Activated CD8-positive, alpha-beta memory T cell treated with anti-CD3 and anti-CD28 coated beads for 36 hours (primary cell): ENCODE data around the gene PRPSAP2. TPM values are rescaled to one million over a fixed set of nuclear protein-coding genes. Genes with fewer than 3 reads are reported as not detected.
"Not testable (repeated sequence)": the region's sequence is repeated elsewhere in the genome, so short reads cannot be mapped to it uniquely, and the experiment has no call there.

ENCODE experiments used
- CTCF ChIA-PET: fragments of 350-600 bp; sonication (Branson Sonifier 250); formaldehyde crosslinking; loops from one replicate; lab custom pipeline; 2021; ENCODE audit warnings: antibody characterized with exemption; lab: Charles Lee
- POLR2A ChIA-PET: fragments of 350-600 bp; sonication (Branson Sonifier 250); formaldehyde crosslinking; loops from one replicate; lab custom pipeline; 2021; ENCODE audit warnings: antibody characterized with exemption; lab: Charles Lee
- total RNA-seq, 2 experiments: library from RNA; stranded (reverse); gene quantifications; one replicate each; pipeline ENCODE4 v1.2.3, GENCODE V29; 2021

Gene PRPSAP2
- total RNA-seq, 2 experiments from 2014 or later, result 60.0 to 60.3 TPM

DNA sequence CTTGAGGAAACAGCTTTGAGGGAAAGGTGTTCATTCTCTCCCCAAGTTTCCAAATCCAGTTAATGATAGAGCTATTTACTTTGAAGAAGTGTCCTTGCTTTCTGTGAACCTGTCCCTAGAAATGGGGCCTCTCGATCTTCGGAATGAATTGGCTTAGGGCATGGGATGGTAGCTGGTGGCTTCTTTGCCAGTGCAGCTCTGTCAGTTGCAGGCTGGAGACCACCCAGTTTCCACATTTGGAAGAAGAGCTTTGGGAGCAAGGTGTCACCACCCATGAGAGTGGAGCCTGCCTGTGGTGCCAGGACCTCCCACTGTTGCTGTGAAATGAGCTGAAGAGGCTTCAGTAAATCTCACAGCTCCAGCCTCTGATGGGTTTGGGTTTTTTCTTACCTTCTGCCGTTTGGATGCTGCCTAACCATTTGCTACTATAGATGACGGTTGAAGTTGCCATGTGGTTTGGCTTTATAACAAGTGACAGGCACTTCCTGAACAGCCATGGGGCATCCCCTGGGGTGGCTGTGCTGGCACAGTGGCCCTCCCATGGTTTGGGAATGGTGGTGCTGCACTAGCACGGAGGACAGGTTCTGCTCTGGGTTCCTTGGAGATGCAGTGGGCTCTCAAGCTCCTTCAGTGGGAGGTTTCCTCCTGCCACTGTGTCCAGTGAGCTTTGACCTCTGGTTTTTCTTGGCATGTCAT, 74.6 kb downstream of the PRPSAP2 start:
- POLR2A ChIA-PET, result no interaction called here
- CTCF ChIA-PET, result no interaction called here

DNA sequence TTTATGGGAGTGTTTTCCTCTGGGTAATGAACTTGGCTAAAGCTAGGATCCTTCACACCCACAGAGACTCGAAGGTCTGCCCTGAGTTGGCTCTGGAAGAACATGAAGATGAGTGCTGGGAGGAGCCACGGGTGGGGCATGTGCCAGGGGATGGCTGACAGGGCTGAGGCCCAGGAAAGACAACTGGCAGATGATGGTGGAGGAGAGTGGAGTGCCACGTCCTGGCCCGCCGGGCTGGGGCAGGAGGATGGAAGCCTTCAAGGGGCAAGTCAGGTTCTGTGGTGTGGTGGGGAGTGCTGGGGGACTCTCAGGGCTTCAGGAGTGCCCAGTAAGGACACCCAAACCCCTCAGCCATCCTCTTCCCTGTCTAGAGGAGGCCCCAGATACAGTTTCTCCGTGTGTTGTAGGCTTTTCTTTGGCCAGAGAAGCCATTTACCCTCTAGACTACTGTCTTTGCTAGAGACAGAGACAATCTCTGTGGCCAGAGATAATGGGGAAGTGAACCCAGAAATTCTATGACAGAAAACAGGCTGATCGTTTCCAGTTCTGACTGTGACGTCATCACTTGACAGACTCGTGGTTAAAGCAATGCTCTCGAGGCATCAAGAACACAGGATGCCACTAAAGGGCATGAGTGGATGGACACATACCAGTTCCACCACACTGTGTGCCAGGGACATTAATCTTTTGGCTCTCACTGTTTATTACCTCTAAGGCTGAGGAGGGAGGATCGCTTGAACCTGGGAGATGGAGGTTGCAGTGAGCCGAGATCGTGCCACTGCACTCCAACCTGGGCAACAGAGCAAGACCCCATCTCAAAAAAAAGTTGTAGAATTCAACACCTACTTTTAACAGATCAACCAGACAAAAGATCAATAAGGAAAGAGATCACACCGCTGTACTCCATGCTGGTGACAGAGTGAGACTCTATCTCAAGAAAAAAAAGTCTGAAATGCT, 75.4 kb downstream of the PRPSAP2 start:
- ChIA-PET POLR2A (no interaction called here), CTCF (no interaction called here)

DNA sequence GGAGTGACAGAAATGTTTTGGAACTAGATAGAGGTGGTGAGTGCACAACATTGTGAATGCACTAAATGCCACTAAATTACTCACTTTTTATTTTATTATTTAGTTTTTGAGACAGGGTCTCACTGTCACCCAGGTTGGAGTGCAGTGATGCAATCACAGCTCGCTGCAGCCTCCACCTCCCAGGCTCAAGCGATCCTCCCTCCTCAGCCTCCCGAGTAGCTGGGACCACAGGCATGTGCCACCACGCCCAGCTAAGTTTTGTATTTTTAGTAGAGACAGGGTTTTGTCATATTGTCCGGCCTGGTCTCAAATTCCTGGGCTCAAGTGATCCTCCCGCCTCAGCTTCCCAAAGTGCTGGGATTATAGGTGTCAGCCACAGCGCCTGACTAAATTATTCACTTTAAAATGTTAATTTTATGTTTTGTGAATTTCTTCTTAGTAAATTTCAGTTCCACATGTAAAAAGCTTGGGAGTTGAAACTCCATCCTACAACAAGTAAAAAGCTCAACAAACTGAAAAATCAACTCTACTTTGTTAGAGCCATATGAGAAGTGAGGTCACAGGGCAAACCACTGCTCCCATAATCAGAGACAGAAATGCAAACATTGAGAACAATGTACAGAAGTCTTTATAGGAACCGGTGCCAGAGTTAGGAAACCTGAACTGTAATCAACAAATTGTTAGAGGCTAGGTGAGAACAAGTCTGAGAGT, 80.2 kb downstream of the PRPSAP2 start:
- ChIA-PET CTCF (no interaction called here), POLR2A (no interaction called here)

DNA sequence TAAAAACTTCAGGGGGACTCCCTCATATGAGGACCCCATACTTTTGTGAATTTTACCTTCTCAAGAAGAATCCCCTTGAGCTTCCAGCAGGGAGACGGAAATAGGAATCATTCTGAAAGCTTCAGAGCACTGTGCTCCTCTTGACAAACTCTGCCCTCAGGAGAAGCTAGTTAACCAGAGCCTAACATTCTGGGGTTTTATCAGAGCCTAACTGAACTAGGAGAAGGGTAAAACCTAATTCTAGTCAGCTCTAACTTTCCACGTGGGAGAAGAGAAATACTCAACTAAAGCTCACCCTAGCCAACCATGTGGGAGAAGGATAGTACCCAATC, 80.7 kb downstream of the PRPSAP2 start:
- CTCF ChIA-PET, result no interaction called here
- POLR2A ChIA-PET, result interaction anchor here (0.7 kb wide), 1 partner anchor 300 kb away, joined by 4 read pairs; no protein-coding TSS in a partner anchor

DNA sequence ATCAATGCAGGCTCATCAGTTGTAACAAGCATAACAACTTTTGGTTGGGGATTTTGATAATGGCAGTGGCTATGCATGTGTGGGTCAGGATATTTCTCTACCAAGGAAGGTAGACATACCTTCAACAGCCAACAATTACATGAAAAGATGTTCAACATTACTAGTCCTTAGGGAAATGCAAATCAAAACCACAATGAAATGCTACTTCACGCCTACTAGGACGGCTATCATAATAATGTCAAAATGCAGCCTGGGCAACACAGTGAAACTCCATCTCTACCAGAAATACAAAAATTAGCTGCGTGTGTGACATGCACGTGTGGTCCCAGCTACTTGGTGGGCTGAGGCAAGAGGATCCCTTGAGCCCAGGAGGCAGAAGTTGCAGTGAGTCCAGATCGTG, 86.7 kb downstream of the PRPSAP2 start:
- CTCF ChIA-PET, result no interaction called here

DNA sequence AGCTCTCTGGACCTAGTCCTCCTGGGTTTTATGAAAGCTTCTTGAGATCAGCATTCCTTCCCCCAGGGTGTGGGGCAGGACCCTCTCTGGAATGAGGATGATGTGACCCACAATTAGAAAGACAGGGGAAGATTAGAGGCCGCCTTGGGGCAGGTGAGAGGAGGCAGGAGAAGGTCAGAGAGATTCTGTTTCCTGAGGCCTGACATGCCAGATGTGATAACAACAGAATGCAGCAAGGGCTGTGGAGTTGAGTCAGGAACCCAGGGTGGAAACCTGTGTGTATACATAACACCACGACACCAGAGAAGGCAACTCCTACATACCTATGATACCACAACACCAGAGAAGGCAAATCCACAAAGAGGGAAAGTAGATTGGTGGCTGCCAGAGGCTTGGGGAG, 88.6 kb downstream of the PRPSAP2 start:
- ChIA-PET POLR2A (no interaction called here), CTCF (no interaction called here)

More for the DNA sequence above, 86.7 kb downstream of the PRPSAP2 start:
- POLR2A ChIA-PET, result no interaction called here

DNA sequence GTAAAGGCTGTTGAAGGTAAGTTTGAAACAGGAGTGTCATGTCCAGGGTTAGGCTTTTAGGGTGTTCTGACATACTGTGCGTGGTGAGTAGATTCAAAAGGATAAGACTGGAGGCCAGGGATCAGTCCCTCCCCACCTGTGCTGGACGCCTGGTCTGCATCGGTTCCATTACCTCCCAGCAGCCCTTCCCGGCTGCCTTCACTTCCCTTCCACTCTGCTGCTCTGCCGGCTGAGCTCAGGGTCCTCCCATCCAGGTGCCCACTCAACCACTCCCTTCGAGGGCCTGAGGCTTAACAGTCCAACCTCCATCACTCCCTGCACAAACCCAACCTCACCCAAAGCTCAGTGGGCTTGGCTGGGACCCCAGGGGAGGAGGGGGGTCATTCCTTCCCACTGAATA, 89.9 kb downstream of the PRPSAP2 start:
- ChIA-PET POLR2A (no interaction called here), CTCF (interaction anchor here (1.1 kb wide), 1 partner anchor 13 kb away, joined by 5 read pairs; no protein-coding TSS in a partner anchor)

DNA sequence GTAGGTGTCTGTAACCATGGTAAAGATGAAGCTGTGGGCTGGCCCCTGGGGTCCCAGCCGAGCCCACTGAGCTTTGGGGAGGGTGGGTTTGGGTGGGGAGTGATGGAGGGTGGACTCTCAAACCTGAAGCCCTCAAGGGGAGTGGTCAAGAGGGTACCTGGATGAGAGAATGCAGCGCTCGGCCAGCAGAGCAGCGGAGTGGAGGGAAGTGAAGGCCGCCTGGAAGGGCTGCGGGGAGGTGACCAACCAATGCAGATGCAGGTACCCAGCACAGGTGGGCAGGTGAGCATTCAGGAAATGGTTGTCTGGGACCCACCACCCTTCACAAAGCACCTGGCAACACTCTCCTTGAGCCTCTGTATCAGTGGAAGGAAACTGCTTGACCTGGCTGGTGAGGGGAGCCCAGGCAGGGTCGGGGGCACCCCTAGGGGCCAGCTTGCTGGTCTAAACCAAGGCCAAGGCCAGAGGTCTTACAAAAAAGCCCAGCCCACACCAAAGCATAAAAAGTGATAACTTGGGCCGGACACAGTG, 90.6 kb downstream of the PRPSAP2 start:
- POLR2A ChIA-PET, result no interaction called here
- CTCF ChIA-PET, result interaction anchor here (0.8 to 1.4 kb wide), 3 partner anchors 12 to 323 kb away, joined by 3 to 5 read pairs (median 4); no protein-coding TSS in a partner anchor

DNA sequence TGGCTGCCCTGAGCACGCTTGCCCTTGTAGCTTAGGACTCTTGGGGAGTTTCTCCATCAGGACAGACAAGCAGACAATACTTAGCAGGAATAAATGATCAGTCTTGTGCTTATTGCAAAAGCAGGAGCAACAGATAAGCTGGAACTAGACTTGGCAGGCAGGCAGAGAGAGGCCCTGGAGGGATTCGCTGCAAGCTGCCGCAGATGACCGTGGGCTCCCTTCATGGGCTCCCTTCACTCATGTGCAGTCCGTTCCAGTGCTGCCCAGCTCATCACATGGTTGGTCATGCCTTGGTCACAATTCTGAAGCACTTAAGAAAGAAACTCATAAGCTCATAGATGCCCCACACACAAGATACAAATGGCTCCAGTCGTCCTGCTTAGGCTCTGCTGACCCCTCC, 91.6 kb downstream of the PRPSAP2 start:
- CTCF ChIA-PET, result interaction anchor here (1.4 kb wide), 1 partner anchor 12 kb away, joined by 4 read pairs; no protein-coding TSS in a partner anchor
- POLR2A ChIA-PET, result no interaction called here

DNA sequence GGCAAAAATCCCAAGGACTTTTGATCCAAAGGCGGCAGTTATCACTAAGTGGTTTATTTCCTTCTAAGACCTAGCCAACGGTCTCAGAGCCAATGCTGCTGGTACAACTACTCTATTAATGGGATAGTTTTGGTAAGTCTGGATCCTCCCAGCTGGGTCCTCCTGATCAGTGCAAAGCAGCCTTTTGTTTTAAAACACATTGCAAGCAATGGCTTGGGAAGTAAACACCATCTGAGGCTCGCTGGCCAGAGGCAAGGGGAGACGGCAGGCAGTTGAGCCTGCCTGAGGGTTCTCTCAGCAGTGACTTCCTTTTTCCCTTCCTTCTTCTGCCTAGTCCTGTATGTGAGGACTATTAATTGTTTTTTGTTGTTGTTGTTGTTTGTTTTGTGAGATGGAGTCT, 92.4 kb downstream of the PRPSAP2 start:
- POLR2A ChIA-PET, result no interaction called here
- CTCF ChIA-PET, result interaction anchor here (1.1 kb wide), 1 partner anchor 72 kb away, joined by 3 read pairs; no protein-coding TSS in a partner anchor

DNA sequence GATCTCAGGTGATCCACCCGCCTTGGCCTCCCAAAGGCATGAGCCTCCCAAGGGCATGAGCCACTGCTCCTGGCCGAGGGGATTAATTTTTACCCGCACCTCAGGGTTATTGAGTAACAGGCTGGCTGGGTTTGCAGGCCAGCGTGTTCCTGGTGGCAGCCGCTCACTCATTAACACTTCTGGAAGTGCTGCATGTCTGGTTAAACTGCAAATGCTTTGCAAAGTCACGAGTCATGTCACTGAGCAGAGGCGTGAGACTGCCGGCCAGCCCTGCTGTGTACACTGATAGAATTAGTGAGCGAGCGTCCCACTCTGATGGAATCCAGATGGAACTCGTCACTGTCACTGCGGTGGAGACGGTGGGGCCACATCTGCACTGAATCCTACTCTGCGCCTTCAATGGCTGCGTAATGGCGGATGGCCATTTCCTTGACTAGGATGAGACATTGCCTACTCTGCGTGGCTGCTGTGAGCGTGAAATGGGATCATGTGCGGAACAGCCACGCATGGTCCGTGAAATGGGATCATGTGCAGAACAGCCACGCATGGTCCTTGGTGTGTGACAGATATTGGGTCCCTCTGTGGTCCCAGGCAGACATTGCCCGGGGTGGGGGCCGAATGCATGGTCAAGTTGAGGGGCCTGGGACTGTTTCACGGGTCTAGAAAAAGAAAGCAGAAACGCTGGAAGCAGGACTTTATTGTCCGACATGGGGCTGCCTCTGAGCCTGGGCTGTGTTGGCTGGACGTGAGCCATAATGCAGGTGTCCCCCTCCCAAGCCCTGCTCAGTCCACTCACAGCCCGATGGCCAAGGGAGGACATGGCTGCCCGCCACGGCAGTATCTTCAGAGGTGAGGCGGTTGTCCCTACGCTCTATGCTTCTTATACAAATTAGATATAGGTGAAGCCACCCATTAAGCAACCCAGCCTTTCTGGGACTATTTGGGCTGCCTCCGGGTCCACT, 93.3 kb downstream of the PRPSAP2 start:
- ChIA-PET POLR2A (no interaction called here), CTCF (interaction anchor here (0.8 to 1.1 kb wide), 2 partner anchors 10 to 72 kb away, joined by 3 to 4 read pairs; no protein-coding TSS in a partner anchor)

DNA sequence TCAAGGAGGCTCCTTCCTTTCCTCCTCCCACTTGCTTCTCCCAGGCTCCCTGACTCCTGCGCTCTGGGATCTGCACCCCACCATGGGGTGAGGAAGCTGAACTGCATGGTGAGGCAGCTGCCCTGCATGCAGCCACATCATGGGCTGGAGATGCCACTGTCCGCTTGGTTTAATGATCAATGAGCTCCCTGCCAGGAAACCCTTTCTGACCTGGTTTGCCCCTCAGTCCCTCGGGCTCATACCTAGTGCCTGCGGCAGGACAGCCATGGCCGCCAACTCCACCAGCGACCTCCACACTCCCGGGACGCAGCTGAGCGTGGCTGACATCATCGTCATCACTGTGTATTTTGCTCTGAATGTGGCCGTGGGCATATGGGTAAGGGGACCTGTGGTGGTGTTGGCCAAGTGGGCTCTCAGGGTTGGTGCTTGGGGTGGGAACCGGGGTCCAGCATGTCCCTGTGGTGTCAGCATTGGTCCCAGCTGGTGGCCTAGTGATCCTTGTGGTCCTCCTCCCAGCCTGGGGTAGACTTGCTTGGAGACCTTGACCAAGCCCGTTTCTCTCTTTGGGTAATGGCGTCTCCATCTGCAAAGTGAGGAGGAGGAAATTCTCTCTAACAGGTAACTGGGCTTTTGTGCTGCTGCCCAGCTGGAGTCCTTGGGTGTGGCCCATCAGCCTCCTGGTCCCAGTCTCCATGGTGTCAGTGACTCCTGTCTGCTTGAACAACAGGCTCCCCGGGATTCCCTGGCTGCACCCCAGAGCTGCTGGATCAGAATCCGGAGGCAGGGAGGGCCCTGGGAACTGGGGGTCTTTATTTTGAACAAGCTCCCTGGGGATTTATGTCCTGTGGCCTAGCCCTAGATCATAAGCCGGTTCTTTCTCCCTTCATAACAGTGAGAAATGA, 94.3 kb downstream of the PRPSAP2 start, which contains the start of gene SLC5A10:
TSS of gene SLC5A10 (plus strand) at position 225 of the 902 bp plus-strand sequence. CDS start at position 266, 41 bp downstream.
- POLR2A ChIA-PET, result no interaction called here
- CTCF ChIA-PET, result interaction anchor here (0.8 kb wide), 1 partner anchor 9 kb away, joined by 4 read pairs; no protein-coding TSS in a partner anchor

DNA sequence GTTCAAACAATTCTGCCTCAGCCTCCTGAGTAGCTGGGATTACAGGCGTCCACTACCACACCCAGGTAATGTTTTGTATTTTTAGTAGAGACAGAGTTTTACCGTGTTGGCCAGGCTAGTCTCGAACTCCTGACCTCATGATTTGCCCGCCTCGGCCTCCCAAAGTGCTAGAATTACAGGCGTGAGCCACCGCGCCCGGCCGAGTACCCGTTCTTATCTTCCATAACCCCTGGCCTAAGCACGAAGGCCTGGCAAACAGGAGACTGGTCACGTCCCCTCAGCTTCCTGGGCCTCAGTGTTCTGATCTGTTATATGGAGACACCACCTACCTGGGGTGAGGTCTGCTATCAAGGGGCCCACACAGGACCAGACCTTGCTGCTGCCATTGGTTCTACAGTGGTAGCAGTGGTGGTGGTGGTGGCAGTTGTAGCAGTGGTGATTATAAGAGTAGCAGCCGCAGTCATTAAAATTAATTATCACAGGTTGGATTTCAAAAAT, 95.3 kb downstream of the PRPSAP2 start:
- CTCF ChIA-PET, result no interaction called here

DNA sequence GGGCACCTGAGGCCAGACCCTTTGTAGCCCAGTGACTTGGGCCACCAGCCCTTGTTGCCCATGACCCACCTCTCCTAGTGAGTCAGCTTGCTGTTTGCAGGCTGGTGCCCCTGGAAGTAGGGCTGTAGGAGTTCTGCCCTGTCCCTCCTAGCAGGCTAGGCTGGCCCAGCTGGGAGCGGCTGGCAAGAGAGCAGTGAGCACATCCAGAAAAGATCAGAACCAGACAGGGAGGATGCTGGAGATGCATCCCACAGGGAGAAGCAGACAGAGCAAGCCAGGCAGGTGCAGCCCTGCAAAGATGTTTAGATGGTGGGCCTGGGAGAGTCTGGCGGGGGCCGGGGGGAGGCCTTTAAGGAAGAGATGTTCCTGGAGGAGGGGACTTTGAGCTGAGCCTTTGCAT, 96.4 kb downstream of the PRPSAP2 start:
- ChIA-PET CTCF (interaction anchor here (0.7 kb wide), 1 partner anchor 143 kb away, joined by 3 read pairs; no protein-coding TSS in a partner anchor), POLR2A (no interaction called here)

More for the DNA sequence above, 95.3 kb downstream of the PRPSAP2 start:
- POLR2A ChIA-PET, result no interaction called here

DNA sequence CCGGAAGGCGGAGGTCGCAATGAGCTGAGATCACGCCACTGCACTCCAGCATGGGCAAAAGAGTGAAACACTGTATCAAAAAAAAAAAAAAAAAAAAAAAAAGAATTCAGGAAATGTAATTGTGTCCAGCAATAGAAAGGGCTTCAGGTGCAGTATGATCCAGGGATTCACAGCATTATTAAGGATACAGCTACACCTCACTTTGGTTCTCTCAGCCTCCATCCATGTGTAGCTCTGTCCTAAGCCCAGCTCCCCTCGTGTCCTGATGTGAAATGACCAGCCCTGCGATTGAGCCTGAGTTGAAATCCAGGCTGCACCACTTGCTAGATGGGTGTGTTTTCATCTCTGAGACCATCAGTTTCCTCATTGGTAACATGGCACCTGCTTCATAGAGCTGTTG, 97.1 kb downstream of the PRPSAP2 start:
- CTCF ChIA-PET, result interaction anchor here (0.7 kb wide), 1 partner anchor 143 kb away, joined by 3 read pairs; no protein-coding TSS in a partner anchor

DNA sequence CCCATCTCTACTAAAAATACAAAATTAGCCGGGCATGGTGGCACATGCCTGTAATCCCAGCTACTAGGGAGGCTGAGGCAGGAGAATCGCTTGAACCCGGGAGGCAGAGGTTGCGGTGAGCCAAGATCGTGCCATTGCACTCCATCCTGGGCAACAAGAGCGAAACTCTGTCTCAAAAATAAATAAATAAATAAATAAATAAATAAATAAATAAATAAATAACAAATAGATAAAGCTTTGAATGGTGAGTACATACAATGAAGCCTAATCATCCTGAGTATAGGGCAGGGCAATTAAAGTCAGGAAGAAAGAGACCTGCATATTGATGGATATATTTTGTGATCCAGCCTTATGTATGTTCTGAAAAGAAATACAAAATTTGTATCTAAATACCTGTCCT, 98.1 kb downstream of the PRPSAP2 start:
- POLR2A ChIA-PET, CTCF ChIA-PET: not testable (repeated sequence)

More for the DNA sequence above, 97.1 kb downstream of the PRPSAP2 start:
- POLR2A ChIA-PET, result interaction anchor here (0.6 kb wide), 1 partner anchor 28 kb away, joined by 7 read pairs; no protein-coding TSS in a partner anchor

DNA sequence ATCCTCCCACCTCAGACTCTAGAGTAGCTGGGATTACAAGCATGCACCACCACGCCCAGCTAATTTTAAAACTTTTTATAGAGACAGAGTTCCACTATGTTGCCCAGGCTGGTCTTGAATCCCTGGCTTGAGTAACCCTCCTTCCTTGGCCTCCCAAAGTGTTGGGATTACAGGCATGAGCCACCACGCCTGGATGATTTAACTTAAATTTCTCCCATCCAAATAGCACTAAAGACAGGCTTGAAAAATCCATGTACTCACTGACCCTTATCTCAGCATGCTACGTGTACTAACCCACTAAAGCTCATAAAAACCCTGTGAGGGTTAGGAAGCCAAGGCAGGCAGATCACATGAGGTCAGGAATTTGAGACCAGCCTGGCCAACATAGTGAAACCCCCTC, 98.7 kb downstream of the PRPSAP2 start:
- ChIA-PET POLR2A (no interaction called here), CTCF (no interaction called here)
